ENCODE data around the gene DNAJC25. TPM values are rescaled to one million over a fixed set of nuclear protein-coding genes. Genes with fewer than 3 reads are reported as not detected.

The DNAJC25 gene
- total and polyA plus RNA-seq, 2 of the 13 experiments (the other 11 are each of a cell fraction or from before 2014, with no cell fraction given) = 5.7 to 10.2 TPM

GRCh38 chr9:111615928-111616327 lies 15.2 kb upstream of the DNAJC25 start:
- ChIA-PET CTCF (ENCODE audit: low intra/inter-chr PET ratio, low total read pairs) (no interaction called here), POLR2A (interaction anchor here (2.2 kb wide), 1 partner anchor 17 kb away, joined by 8 read pairs; the partner anchor contains the start of gene PTGR1)
- DNase-seq (ENCODE audit: low spot score) = no peak
- H3K4me1 ChIP-seq (ENCODE audit: insufficient read depth, low read length) = peaks cover 26% of the 10 kb centered on the region
- in situ Hi-C loops (cut with HindIII; ENCODE audit: extremely low pct_ligation_motif_present, low pct_unique_long_range_greater_than_20kb) = no loop called here
- H3K36me3 ChIP-seq (replicated peaks in 1 of 2; ENCODE audit: control insufficient read depth in 1 of 2, insufficient read depth in 2 of 2, low read length in 2 of 2) = no peaks in the 10 kb centered on the region
- H3K9ac ChIP-seq (ENCODE audit: insufficient read depth, low read depth, low read length) = no peak overlapping the region
- no peak overlapping the region for H3K27ac ChIP-seq (ENCODE audit: extremely low read length, insufficient read depth, low read length)
- no peak overlapping the region for H2AFZ ChIP-seq (ENCODE audit: low read length)
- H3K4me2 ChIP-seq (ENCODE audit: low read depth, low read length) = no peak overlapping the region
- no peaks in the 10 kb centered on the region for H3K27me3 ChIP-seq (ENCODE audit: control insufficient read depth in 1 of 2, insufficient read depth in 2 of 2, low read length in 2 of 2)
- intact Hi-C loops (cut with micrococcal nuclease; ENCODE audit: unreplicated experiment) = no loop called here
- H4K20me1 ChIP-seq (ENCODE audit: insufficient read depth, low read length) = no peaks in the 10 kb centered on the region
- H3K9me3 ChIP-seq (ENCODE audit: low read length) = no peaks in the 10 kb centered on the region
- H3K79me2 ChIP-seq (ENCODE audit: insufficient read depth, low read length) = no peaks in the 10 kb centered on the region
- H3K4me3 ChIP-seq (replicated peaks in 1 of 3; ENCODE audit: insufficient read depth in 1 of 3, low read depth in 2 of 3, low read length in 3 of 3) = no peak overlapping the region
- peak; percentile 28; the same call in 1 of the 3 replicates for ATAC-seq
- BruUV-seq (replicated peaks) = no TSS peak
- no peak for FAIRE-seq
- TF ChIP-seq, protein P1, sequence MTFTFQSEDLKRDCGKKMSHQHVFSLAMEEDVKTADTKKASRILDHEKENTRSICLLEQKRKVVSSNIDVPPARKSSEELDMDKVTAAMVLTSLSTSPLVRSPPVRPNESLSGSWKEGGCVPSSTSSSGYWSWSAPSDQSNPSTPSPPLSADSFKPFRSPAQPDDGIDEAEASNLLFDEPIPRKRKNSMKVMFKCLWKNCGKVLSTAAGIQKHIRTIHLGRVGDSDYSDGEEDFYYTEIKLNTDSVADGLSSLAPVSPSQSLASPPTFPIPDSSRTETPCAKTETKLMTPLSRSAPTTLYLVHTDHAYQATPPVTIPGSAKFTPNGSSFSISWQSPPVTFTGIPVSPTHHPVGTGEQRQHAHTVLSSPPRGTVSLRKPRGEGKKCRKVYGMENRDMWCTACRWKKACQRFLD (CRISPR knock-in tag; IDR thresholded peaks at IDR 0.05; ENCODE audit: borderline replicate concordance) = no peak
- TF ChIP-seq TP53 (CRISPR knock-in tag; conservative IDR thresholded peaks at IDR 0.05) = no peak
- TF ChIP-seq ZFAT (CRISPR knock-in tag; conservative IDR thresholded peaks at IDR 0.05) = no peak
- no peak for TF ChIP-seq ZBTB8A (CRISPR knock-in tag; IDR thresholded peaks at IDR 0.05; ENCODE audit: borderline replicate concordance, low read depth)
- no peak for TF ChIP-seq MED1 (CRISPR knock-in tag; IDR thresholded peaks at IDR 0.05)
- TF ChIP-seq TCF7L2 (IDR thresholded peaks at IDR 0.05; ENCODE audit: low read depth, low read length) = no peak
- no peak for TF ChIP-seq MZF1 (CRISPR knock-in tag; IDR thresholded peaks at IDR 0.05; ENCODE audit: borderline replicate concordance)
- TF ChIP-seq GPN1 (CRISPR knock-in tag; IDR thresholded peaks at IDR 0.05; ENCODE audit: borderline replicate concordance) = no peak
- TF ChIP-seq, protein P2, sequence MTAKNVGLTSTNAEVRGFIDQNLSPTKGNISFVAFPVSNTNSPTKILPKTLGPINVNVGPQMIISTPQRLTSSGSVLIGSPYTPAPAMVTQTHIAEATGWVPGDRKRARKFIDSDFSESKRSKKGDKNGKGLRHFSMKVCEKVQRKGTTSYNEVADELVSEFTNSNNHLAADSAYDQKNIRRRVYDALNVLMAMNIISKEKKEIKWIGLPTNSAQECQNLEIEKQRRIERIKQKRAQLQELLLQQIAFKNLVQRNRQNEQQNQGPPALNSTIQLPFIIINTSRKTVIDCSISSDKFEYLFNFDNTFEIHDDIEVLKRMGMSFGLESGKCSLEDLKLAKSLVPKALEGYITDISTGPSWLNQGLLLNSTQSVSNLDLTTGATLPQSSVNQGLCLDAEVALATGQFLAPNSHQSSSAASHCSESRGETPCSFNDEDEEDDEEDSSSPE (CRISPR knock-in tag; IDR thresholded peaks at IDR 0.05) = no peak
- TF ChIP-seq IRF1 (CRISPR knock-in tag; IDR thresholded peaks at IDR 0.05; ENCODE audit: low read depth) = no peak
- no peak for TF ChIP-seq CHCHD3 (CRISPR knock-in tag; IDR thresholded peaks at IDR 0.05)
- TF ChIP-seq ZFX (CRISPR knock-in tag; IDR thresholded peaks at IDR 0.05; ENCODE audit: low read depth) = no peak
- TF ChIP-seq CREM (IDR thresholded peaks at IDR 0.05) = no peak
- no peak for TF ChIP-seq CREM (CRISPR knock-in tag; IDR thresholded peaks at IDR 0.05)
- no peak for TF ChIP-seq KLF12 (CRISPR knock-in tag; IDR thresholded peaks at IDR 0.05; ENCODE audit: borderline replicate concordance)
- no peak for TF ChIP-seq ZNF850 (CRISPR knock-in tag; conservative IDR thresholded peaks at IDR 0.05)
- TF ChIP-seq, protein P3, sequence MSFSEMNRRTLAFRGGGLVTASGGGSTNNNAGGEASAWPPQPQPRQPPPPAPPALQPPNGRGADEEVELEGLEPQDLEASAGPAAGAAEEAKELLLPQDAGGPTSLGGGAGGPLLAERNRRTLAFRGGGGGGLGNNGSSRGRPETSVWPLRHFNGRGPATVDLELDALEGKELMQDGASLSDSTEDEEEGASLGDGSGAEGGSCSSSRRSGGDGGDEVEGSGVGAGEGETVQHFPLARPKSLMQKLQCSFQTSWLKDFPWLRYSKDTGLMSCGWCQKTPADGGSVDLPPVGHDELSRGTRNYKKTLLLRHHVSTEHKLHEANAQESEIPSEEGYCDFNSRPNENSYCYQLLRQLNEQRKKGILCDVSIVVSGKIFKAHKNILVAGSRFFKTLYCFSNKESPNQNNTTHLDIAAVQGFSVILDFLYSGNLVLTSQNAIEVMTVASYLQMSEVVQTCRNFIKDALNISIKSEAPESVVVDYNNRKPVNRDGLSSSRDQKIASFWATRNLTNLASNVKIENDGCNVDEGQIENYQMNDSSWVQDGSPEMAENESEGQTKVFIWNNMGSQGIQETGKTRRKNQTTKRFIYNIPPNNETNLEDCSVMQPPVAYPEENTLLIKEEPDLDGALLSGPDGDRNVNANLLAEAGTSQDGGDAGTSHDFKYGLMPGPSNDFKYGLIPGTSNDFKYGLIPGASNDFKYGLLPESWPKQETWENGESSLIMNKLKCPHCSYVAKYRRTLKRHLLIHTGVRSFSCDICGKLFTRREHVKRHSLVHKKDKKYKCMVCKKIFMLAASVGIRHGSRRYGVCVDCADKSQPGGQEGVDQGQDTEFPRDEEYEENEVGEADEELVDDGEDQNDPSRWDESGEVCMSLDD (CRISPR knock-in tag; IDR thresholded peaks at IDR 0.05; ENCODE audit: borderline replicate concordance) = no peak
- TF ChIP-seq, protein P4, sequence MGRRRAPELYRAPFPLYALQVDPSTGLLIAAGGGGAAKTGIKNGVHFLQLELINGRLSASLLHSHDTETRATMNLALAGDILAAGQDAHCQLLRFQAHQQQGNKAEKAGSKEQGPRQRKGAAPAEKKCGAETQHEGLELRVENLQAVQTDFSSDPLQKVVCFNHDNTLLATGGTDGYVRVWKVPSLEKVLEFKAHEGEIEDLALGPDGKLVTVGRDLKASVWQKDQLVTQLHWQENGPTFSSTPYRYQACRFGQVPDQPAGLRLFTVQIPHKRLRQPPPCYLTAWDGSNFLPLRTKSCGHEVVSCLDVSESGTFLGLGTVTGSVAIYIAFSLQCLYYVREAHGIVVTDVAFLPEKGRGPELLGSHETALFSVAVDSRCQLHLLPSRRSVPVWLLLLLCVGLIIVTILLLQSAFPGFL (CRISPR knock-in tag; IDR thresholded peaks at IDR 0.05) = no peak
- no peak for TF ChIP-seq TBP (CRISPR knock-in tag; IDR thresholded peaks at IDR 0.05)
- TF ChIP-seq ZNF7 (CRISPR knock-in tag; IDR thresholded peaks at IDR 0.05) = no peak
- 16% methylated on average over 3 of the region's 3 CpGs for WGBS (ENCODE audit: low lambda C conversion rate)

Measured in HepG2 (cell line).